PC-9 (cell line): Measurements from ENCODE around the gene CSAG3. TPM values are rescaled to one million over a fixed set of nuclear protein-coding genes. Genes with fewer than 3 reads are reported as not detected.
"Not testable (repeated sequence)": the region's sequence is repeated elsewhere in the genome, so short reads cannot be mapped to it uniquely, and the experiment has no call there.

ENCODE experiments used
- BruUV-seq: library from RNA; stranded (reverse); fragments of 400-500 nt; replicated peaks from 2 replicates; lab custom pipeline; 2021; lab: Mats Ljungman, UMichigan
- CTCF ChIA-PET: fragments of 300-600 bp; sonication (Branson Sonifier 250); formaldehyde crosslinking; loops from one replicate; lab custom pipeline; 2022; ENCODE audit warnings: antibody characterized with exemption; lab: Charles Lee
- POLR2A ChIA-PET: fragments of 300-600 bp; sonication (Branson Sonifier 250); formaldehyde crosslinking; loops from one replicate; lab custom pipeline; 2022; ENCODE audit warnings: antibody characterized with exemption; ENCODE audit not compliant: unreplicated experiment; lab: Charles Lee
- DNase-seq, 2 experiments: peaks; one replicate each; pipeline versions ENCODE4 v3.0.0 to v3.0.0-alpha.2; 2015 to 2022; ENCODE audit warnings: mixed read lengths in 1 of 2
- H2AFZ ChIP-seq: fragments of 200-600 bp; sonication (generic); 2 replicates; pipeline ENCODE4 v1.8.1; 2017; ENCODE audit warnings: antibody characterized with exemption
- H3F3A ChIP-seq: fragments of 200-600 bp; sonication (generic); 2 replicates; pipeline ENCODE4 v1.8.1; 2017; ENCODE audit warnings: antibody characterized with exemption, mild to moderate bottlenecking, low read depth; ENCODE audit not compliant: insufficient read depth
- H3K27ac ChIP-seq: fragments of 200-600 bp; sonication (generic); 2 replicates; pipeline ENCODE4 v1.6.1; 2016; ENCODE audit warnings: mixed run types
- H3K27me3 ChIP-seq: fragments of 200-600 bp; sonication (generic); 2 replicates; pipeline ENCODE4 v1.6.1; 2016; ENCODE audit warnings: low read depth, mixed run types; ENCODE audit not compliant: insufficient read depth
- H3K36me3 ChIP-seq: fragments of 200-600 bp; sonication (generic); 2 replicates; pipeline ENCODE4 v1.6.1; 2016; ENCODE audit warnings: low read depth, mixed run types
- H3K4me1 ChIP-seq: fragments of 200-600 bp; sonication (generic); replicated peaks from 2 replicates; pipeline ENCODE4 v1.6.1; 2016; ENCODE audit warnings: mixed run types; ENCODE audit not compliant: insufficient read depth
- H3K4me2 ChIP-seq: fragments of 200-600 bp; sonication (generic); 2 replicates; pipeline ENCODE4 v1.6.1; 2017; ENCODE audit warnings: mixed run types
- H3K4me3 ChIP-seq: fragments of 200-600 bp; sonication (generic); 2 replicates; pipeline ENCODE4 v1.6.1; 2016; ENCODE audit warnings: mixed run types
- H3K79me2 ChIP-seq: fragments of 200-600 bp; sonication (generic); 2 replicates; pipeline ENCODE4 v1.6.1; 2017; ENCODE audit warnings: low read depth, mixed run types
- H3K9me2 ChIP-seq: fragments of 200-600 bp; sonication (generic); 2 replicates; pipeline ENCODE4 v1.8.1; 2017; ENCODE audit warnings: mild to moderate bottlenecking; ENCODE audit not compliant: insufficient read depth
- H3K9me3 ChIP-seq: fragments of 200-600 bp; sonication (generic); 2 replicates; pipeline ENCODE4 v1.8.1; 2016; ENCODE audit warnings: low read depth; ENCODE audit not compliant: insufficient read depth
- H4K20me1 ChIP-seq: fragments of 200-600 bp; sonication (generic); 2 replicates; pipeline ENCODE4 v1.8.1; 2017; ENCODE audit not compliant: insufficient read depth
- CTCF ChIP-seq: fragments of 200-600 bp; sonication (generic); conservative IDR thresholded peaks from 2 replicates; pipeline ENCODE4 v1.6.1; 2017; ENCODE audit warnings: mixed run types, antibody characterized with exemption, mild to moderate bottlenecking, moderate library complexity
- EZH2 ChIP-seq: fragments of 200-600 bp; sonication (generic); IDR thresholded peaks from 2 replicates; pipeline ENCODE4 v1.8.0; 2017; ENCODE audit warnings: antibody characterized with exemption, low read depth
- intact Hi-C: fragments of 100-400 bp; cut with micrococcal nuclease; formaldehyde crosslinking; loops from one replicate; pipeline ENCODE4 v1.10.0; 2022; ENCODE audit not compliant: unreplicated experiment
- total RNA-seq: library from RNA; stranded (reverse); gene quantifications from 2 replicates; pipeline ENCODE4 v1.2.3, GENCODE V29; 2021

Gene CSAG3
- total RNA-seq, 1 experiment from 2014 or later = 52.9 TPM

DNA sequence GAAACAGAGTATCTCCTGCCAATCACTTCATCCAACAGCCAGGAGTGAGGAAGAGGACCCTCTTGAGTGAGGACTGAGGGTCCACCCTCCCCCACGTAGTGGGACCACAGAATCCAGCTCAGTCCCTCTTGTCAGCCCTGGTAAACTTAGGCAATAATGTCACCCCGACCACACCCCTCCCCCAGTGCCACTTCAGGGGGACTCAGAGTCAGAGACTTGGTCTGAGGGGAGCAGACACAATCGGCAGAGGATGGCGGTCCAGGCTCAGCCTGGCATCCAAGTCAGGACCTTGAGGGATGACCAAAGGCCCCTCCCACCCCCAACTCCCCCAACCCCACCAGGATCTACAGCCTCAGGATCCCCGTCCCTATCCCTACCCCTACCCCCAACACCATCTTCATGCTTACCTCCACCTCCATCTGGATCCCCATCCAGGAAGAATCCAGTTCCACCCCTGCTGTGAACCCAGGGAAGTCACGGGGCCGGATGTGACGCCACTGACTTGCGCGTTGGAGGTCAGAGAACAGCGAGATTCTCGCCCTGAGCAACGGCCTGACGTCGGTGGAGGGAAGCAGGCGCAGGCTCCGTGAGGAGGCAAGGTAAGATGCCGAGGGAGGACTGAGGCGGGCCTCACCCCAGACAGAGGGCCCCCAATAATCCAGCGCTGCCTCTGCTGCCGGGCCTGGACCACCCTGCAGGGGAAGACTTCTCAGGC is 25.6 kb upstream of the CSAG3 start, which contains the start of the genes CSAG1 and MAGEA12:
TSS of gene CSAG1 (minus strand) at position 461 of the 715 bp plus-strand sequence. CDS start 1,261 bp downstream, outside the sequence.
TSS of gene MAGEA12 (plus strand) at position 497 of the 715 bp plus-strand sequence. CDS start 2,405 bp downstream, outside the sequence.
- peaks cover 43% of the 10 kb centered on the region for H3K79me2 ChIP-seq
- H3K9me3 ChIP-seq = no peaks in the 10 kb centered on the region
- peak within 1 kb of the TSS; percentile 62 for H3K4me3 ChIP-seq
- BruUV-seq = no TSS peak
- peaks cover 10% of the 10 kb centered on the region; the same call in 1 of the 2 replicates for H3K4me1 ChIP-seq
- peak within 1 kb of the TSS; percentile 75 for H3K4me2 ChIP-seq
- no peaks in the 10 kb centered on the region for H3F3A ChIP-seq
- TF ChIP-seq CTCF = no peak
- TF ChIP-seq EZH2 = no peak
- no peak within 1 kb of the TSS for H2AFZ ChIP-seq
- ChIA-PET CTCF (no interaction called here), POLR2A (no interaction called here)
- H3K27ac ChIP-seq = peak within 1 kb of the TSS; percentile 37; the same call in 1 of the 2 replicates
- H3K9me2 ChIP-seq = no peaks in the 10 kb centered on the region
- H4K20me1 ChIP-seq = peaks cover 4% of the 10 kb centered on the region; the same call in 1 of the 2 replicates
- H3K27me3 ChIP-seq = peaks cover 4% of the 10 kb centered on the region; the same call in 1 of the 2 replicates
- 0 out of 2 replicates have a peak, but pooled peaks cover 3% of the 10 kb centered on the region for H3K36me3 ChIP-seq
- intact Hi-C loops = no loop called here
- peak; percentile 51 to 83 for DNase-seq

DNA sequence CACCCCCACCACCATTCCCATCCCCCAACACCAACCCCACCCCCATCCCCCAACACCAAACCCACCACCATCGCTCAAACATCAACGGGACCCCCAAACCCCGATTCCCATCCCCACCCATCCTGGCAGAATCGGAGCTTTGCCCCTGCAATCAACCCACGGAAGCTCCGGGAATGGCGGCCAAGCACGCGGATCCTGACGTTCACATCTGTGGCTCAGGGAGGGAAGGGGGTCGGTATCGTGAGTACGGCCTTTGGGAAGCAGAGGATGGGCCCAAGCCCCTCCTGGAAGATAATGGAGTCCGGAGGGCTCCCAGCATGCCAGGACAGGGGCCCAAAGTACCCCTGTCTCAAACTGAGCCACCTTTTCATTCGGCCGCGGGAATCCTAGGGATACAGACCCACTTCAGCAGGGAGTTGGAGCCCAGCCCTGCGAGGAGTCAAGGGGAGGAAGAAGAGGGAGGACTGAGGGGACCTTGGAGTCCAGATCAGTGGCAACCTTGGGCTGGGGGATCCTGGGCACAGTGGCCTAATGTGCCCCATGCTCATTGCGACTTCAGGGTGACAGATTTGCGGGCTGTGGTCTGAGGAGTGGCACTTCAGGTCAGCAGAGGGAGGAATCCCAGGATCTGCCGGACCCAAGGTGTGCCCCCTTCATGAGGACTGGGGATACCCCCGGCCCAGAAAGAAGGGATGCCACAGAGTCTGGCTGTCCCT is 24.7 kb upstream of the CSAG3 start:
- Histone ChIP-seq H3K4me3 (peak overlapping the region; percentile 62), H3K79me2 (peaks cover 43% of the 10 kb centered on the region), H3K4me1 (peaks cover 10% of the 10 kb centered on the region; the same call in 1 of the 2 replicates), H3K27ac (peak overlapping the region; percentile 37; the same call in 1 of the 2 replicates), H3K4me2 (peak overlapping the region; percentile 71)
- BruUV-seq = TSS peak; percentile 63
- H3K27me3 ChIP-seq, intact Hi-C loops, H3K9me2 ChIP-seq, H2AFZ ChIP-seq, H3F3A ChIP-seq, CTCF ChIA-PET, POLR2A ChIA-PET, H3K36me3 ChIP-seq, H3K9me3 ChIP-seq, H4K20me1 ChIP-seq, DNase-seq: not testable (repeated sequence)

- CTCF ChIA-PET = no interaction called here
- no TSS peak for BruUV-seq
Measured at GRCh38 chrX:152735101-152735500, 23.9 kb upstream of the CSAG3 start.

More at GRCh38 chrX:152735101-152735500, 23.9 kb upstream of the CSAG3 start:
- peak overlapping the region; percentile 71 for H3K4me2 ChIP-seq
- intact Hi-C loops = no loop called here
- DNase-seq = no peak
- no peak overlapping the region for H3K27ac ChIP-seq
- peaks cover 43% of the 10 kb centered on the region for H3K79me2 ChIP-seq
- no peaks in the 10 kb centered on the region for H3K9me3 ChIP-seq
- no peak overlapping the region for H2AFZ ChIP-seq
- no peaks in the 10 kb centered on the region for H3F3A ChIP-seq
- POLR2A ChIA-PET = no interaction called here
- no peaks in the 10 kb centered on the region; the same call in 1 of the 2 replicates for H3K27me3 ChIP-seq
- peak overlapping the region; percentile 62; the same call in 1 of the 2 replicates for H3K4me3 ChIP-seq
- 0 out of 2 replicates have a peak, but pooled peaks cover 3% of the 10 kb centered on the region for H3K36me3 ChIP-seq
- H3K4me1 ChIP-seq = peaks cover 10% of the 10 kb centered on the region; the same call in 1 of the 2 replicates
- no peaks in the 10 kb centered on the region for H3K9me2 ChIP-seq
- peaks cover 4% of the 10 kb centered on the region; the same call in 1 of the 2 replicates for H4K20me1 ChIP-seq
- TF ChIP-seq EZH2 (no peak), CTCF (no peak)
